ENCODE data around the gene KCNJ14. TPM values are rescaled to one million over a fixed set of nuclear protein-coding genes. Genes with fewer than 3 reads are reported as not detected.

KCNJ14 gene
- total and polyA plus RNA-seq, 9 donors: 0.48 to 2.2 (median 1.4) TPM

GRCh38 chr19:48421548-48421947, 33.8 kb upstream of the KCNJ14 start:
- no peaks in the 10 kb centered on the region for H3K36me3 ChIP-seq
- no peaks in the 10 kb centered on the region for H3K4me1 ChIP-seq (ENCODE audit: insufficient read depth)
- no peaks in the 10 kb centered on the region for H3K9me3 ChIP-seq
- intact Hi-C loops (cut with DNase I): no loop called here
- TF ChIP-seq EP300 (IDR thresholded peaks at IDR 0.05): no peak
- no peak overlapping the region for H3K27ac ChIP-seq
- no peaks in the 10 kb centered on the region for H3K27me3 ChIP-seq
- H3K4me3 ChIP-seq: no peak overlapping the region
- peak in 3 of 5 donors; percentile 43 to 56 (median 48) for DNase-seq
- WGBS, 3 donors: 47 to 51% (median 49%) methylated on average over 12 to 16 of the region's 16 CpGs

GRCh38 chr19:48424694-48425219, 30.6 kb upstream of the KCNJ14 start:
- no peak for TF ChIP-seq CTCF (IDR thresholded peaks at IDR 0.05)
- no peak for TF ChIP-seq EP300 (IDR thresholded peaks at IDR 0.05)
- no peak for TF ChIP-seq POLR2A (IDR thresholded peaks at IDR 0.05)
- Histone ChIP-seq H3K4me1 (ENCODE audit: insufficient read depth) (no peaks in the 10 kb centered on the region), H3K9me3 (no peaks in the 10 kb centered on the region), H3K27me3 (no peaks in the 10 kb centered on the region), H3K36me3 (no peaks in the 10 kb centered on the region), H3K27ac (no peak overlapping the region), H3K4me3 (no peak overlapping the region)
- intact Hi-C loops (cut with DNase I): no loop called here
- DNase-seq: peak in 1 of 5 donors; percentile 24
- 18 to 36% (median 21%) methylated on average over 8 of the region's 8 CpGs for WGBS, 3 donors

GRCh38 chr19:48428670-48429069, 26.7 kb upstream of the KCNJ14 start:
- H3K36me3 ChIP-seq: no peaks in the 10 kb centered on the region
- no peaks in the 10 kb centered on the region for H3K9me3 ChIP-seq
- H3K4me3 ChIP-seq: no peak overlapping the region
- H3K27me3 ChIP-seq: no peaks in the 10 kb centered on the region
- 88 to 100% (median 95%) methylated on average over 1 of the region's 1 CpG for WGBS, 3 donors
- H3K27ac ChIP-seq: no peak overlapping the region
- DNase-seq: no peak
- intact Hi-C loops (cut with DNase I): no loop called here
- TF ChIP-seq POLR2A (IDR thresholded peaks at IDR 0.05) (no peak), EP300 (IDR thresholded peaks at IDR 0.05) (no peak), CTCF (IDR thresholded peaks at IDR 0.05) (no peak)
- no peaks in the 10 kb centered on the region for H3K4me1 ChIP-seq (ENCODE audit: insufficient read depth)

- no peaks in the 10 kb centered on the region for H3K27me3 ChIP-seq
- no peaks in the 10 kb centered on the region for H3K36me3 ChIP-seq
- no peaks in the 10 kb centered on the region for H3K4me1 ChIP-seq (ENCODE audit: insufficient read depth)
- TF ChIP-seq EP300 (IDR thresholded peaks at IDR 0.05) (no peak), CTCF (IDR thresholded peaks at IDR 0.05) (no peak), POLR2A (IDR thresholded peaks at IDR 0.05) (no peak)
- no peak overlapping the region for H3K27ac ChIP-seq
- 65 to 70% (median 68%) methylated on average over 8 of the region's 8 CpGs for WGBS, 3 donors
- intact Hi-C loops (cut with DNase I): no loop called here
- H3K4me3 ChIP-seq: no peak overlapping the region
- H3K9me3 ChIP-seq: no peaks in the 10 kb centered on the region
- DNase-seq: no peak
These were observed 22.0 kb upstream of the KCNJ14 start for GRCh38 chr19:48433337-48433736.

- H3K27ac ChIP-seq: no peak overlapping the region
- DNase-seq: no peak
- H3K36me3 ChIP-seq: no peaks in the 10 kb centered on the region
- H3K4me1 ChIP-seq (ENCODE audit: insufficient read depth): no peaks in the 10 kb centered on the region
- intact Hi-C loops (cut with DNase I): no loop called here
- no peak overlapping the region for H3K4me3 ChIP-seq
- H3K27me3 ChIP-seq: no peaks in the 10 kb centered on the region
- WGBS, 3 donors: 90 to 93% (median 93%) methylated on average over 5 of the region's 5 CpGs
- TF ChIP-seq EP300 (IDR thresholded peaks at IDR 0.05) (no peak), POLR2A (IDR thresholded peaks at IDR 0.05) (no peak), CTCF (IDR thresholded peaks at IDR 0.05) (no peak)
- no peaks in the 10 kb centered on the region for H3K9me3 ChIP-seq
These were observed 18.8 kb upstream of the KCNJ14 start for GRCh38 chr19:48436586-48436985.
